Measurements from ENCODE around the gene NAPEPLD. TPM values are rescaled to one million over a fixed set of nuclear protein-coding genes. Genes with fewer than 3 reads are reported as not detected.
"Not testable (repeated sequence)": the region's sequence is repeated elsewhere in the genome, so short reads cannot be mapped to it uniquely, and the experiment has no call there.

NAPEPLD gene
- polyA plus RNA-seq: 47.3 TPM
- long read RNA-seq, donor 1: 0 reads
- long read RNA-seq, donor 2, full-length matches to known transcripts: 11 of 11 reads
- long read RNA-seq, donor 2, partial matches to known transcripts: 0 of 11 reads
- long read RNA-seq, donor 2, other reads (novel, unspliced or antisense): 0 of 11 reads
- long read RNA-seq, donor 3, full-length matches to known transcripts: 8 of 8 reads
- long read RNA-seq, donor 3, partial matches to known transcripts: 0 of 8 reads
- long read RNA-seq, donor 3, other reads (novel, unspliced or antisense): 0 of 8 reads
- long read RNA-seq, donor 4, partial matches to known transcripts: 0 of 1 reads
- long read RNA-seq, donor 4, other reads (novel, unspliced or antisense): 0 of 1 reads
- long read RNA-seq, donor 5, full-length matches to known transcripts: 6 of 14 reads
- long read RNA-seq, donor 5, partial matches to known transcripts: 8 of 14 reads
- long read RNA-seq, donor 5, other reads (novel, unspliced or antisense): 0 of 14 reads
- long read RNA-seq, donor 6, transcript NAPEPLD-209 (5 exons, 2,380 nt): major isoform, 7 of 10 reads
- long read RNA-seq, donor 6, partial matches to known transcripts: 0 of 10 reads
- long read RNA-seq, donor 6, other reads (novel, unspliced or antisense): 0 of 10 reads
- long read RNA-seq, donor 7, full-length matches to known transcripts: 7 of 7 reads
- long read RNA-seq, donor 7, partial matches to known transcripts: 0 of 7 reads
- long read RNA-seq, donor 7, other reads (novel, unspliced or antisense): 0 of 7 reads
- long read RNA-seq, donor 8, full-length matches to known transcripts: 5 of 5 reads
- long read RNA-seq, donor 8, partial matches to known transcripts: 0 of 5 reads
- long read RNA-seq, donor 8, other reads (novel, unspliced or antisense): 0 of 5 reads
- long read RNA-seq, donor 9, full-length matches to known transcripts: 3 of 3 reads
- long read RNA-seq, donor 9, partial matches to known transcripts: 0 of 3 reads
- long read RNA-seq, donor 9, other reads (novel, unspliced or antisense): 0 of 3 reads
- long read RNA-seq, donor 10, full-length matches to known transcripts: 6 of 6 reads
- long read RNA-seq, donor 10, partial matches to known transcripts: 0 of 6 reads
- long read RNA-seq, donor 10, other reads (novel, unspliced or antisense): 0 of 6 reads
- long read RNA-seq, donor 11, partial matches to known transcripts: 0 of 3 reads
- long read RNA-seq, donor 11, other reads (novel, unspliced or antisense): 0 of 3 reads

GRCh38 chr7:103148994-103149807 lies at the start of gene NAPEPLD:
Gene NAPEPLD (minus strand): TSS chr7:103149099. CDS start chr7:103128776, 20,323 bp downstream.
- H3K9me3 ChIP-seq (ENCODE audit: control insufficient read depth, low read depth, low read length): peaks cover 4% of the 10 kb centered on the region
- peaks cover 31% of the 10 kb centered on the region for H3K4me1 ChIP-seq (ENCODE audit: control insufficient read depth, insufficient read depth, low read length)
- no peaks in the 10 kb centered on the region for H3K36me3 ChIP-seq (ENCODE audit: control insufficient read depth, insufficient read depth, low read length)
- H3K4me3 ChIP-seq (ENCODE audit: low read length): peak within 1 kb of the TSS; percentile 72
- H3K27me3 ChIP-seq (ENCODE audit: control insufficient read depth, insufficient read depth, low read length): no peaks in the 10 kb centered on the region
- peak; percentile 85 to 96 for DNase-seq
- WGBS (ENCODE audit: insufficient coverage, low lambda C conversion rate): no CpG with 5 or more reads among the region's 82 CpGs
- H3K27ac ChIP-seq (ENCODE audit: low read length): peak within 1 kb of the TSS; percentile 100

GRCh38 chr7:103198079-103198478 lies 49.2 kb upstream of the NAPEPLD start:
- WGBS (ENCODE audit: insufficient coverage, low lambda C conversion rate): no CpG with 5 or more reads among the region's 3 CpGs
- not testable (repeated sequence) for H3K27me3 ChIP-seq (ENCODE audit: control insufficient read depth, insufficient read depth, low read length); DNase-seq; H3K9me3 ChIP-seq (ENCODE audit: control insufficient read depth, low read depth, low read length); H3K4me1 ChIP-seq (ENCODE audit: control insufficient read depth, insufficient read depth, low read length); H3K27ac ChIP-seq (ENCODE audit: low read length); H3K36me3 ChIP-seq (ENCODE audit: control insufficient read depth, insufficient read depth, low read length); H3K4me3 ChIP-seq (ENCODE audit: low read length)

GRCh38 chr7:103195364-103195763 lies 46.5 kb upstream of the NAPEPLD start:
- H3K27ac ChIP-seq (ENCODE audit: low read length); H3K9me3 ChIP-seq (ENCODE audit: control insufficient read depth, low read depth, low read length); DNase-seq; H3K4me3 ChIP-seq (ENCODE audit: low read length); H3K36me3 ChIP-seq (ENCODE audit: control insufficient read depth, insufficient read depth, low read length); H3K4me1 ChIP-seq (ENCODE audit: control insufficient read depth, insufficient read depth, low read length); H3K27me3 ChIP-seq (ENCODE audit: control insufficient read depth, insufficient read depth, low read length): not testable (repeated sequence)
- WGBS (ENCODE audit: insufficient coverage, low lambda C conversion rate): no CpG with 5 or more reads among the region's 4 CpGs

- no CpG with 5 or more reads among the region's 8 CpGs for WGBS (ENCODE audit: insufficient coverage, low lambda C conversion rate)
- not testable (repeated sequence) for H3K4me3 ChIP-seq (ENCODE audit: low read length); H3K4me1 ChIP-seq (ENCODE audit: control insufficient read depth, insufficient read depth, low read length); H3K27me3 ChIP-seq (ENCODE audit: control insufficient read depth, insufficient read depth, low read length); H3K27ac ChIP-seq (ENCODE audit: low read length); DNase-seq; H3K36me3 ChIP-seq (ENCODE audit: control insufficient read depth, insufficient read depth, low read length); H3K9me3 ChIP-seq (ENCODE audit: control insufficient read depth, low read depth, low read length)
Observed at GRCh38 chr7:103172415-103173146, 23.7 kb upstream of the NAPEPLD start.

- WGBS (ENCODE audit: insufficient coverage, low lambda C conversion rate): no CpG with 5 or more reads among the region's 6 CpGs
- not testable (repeated sequence) for H3K36me3 ChIP-seq (ENCODE audit: control insufficient read depth, insufficient read depth, low read length); H3K4me3 ChIP-seq (ENCODE audit: low read length); H3K27me3 ChIP-seq (ENCODE audit: control insufficient read depth, insufficient read depth, low read length); DNase-seq; H3K9me3 ChIP-seq (ENCODE audit: control insufficient read depth, low read depth, low read length); H3K4me1 ChIP-seq (ENCODE audit: control insufficient read depth, insufficient read depth, low read length); H3K27ac ChIP-seq (ENCODE audit: low read length)
Observed at GRCh38 chr7:103171695-103172414, 23.0 kb upstream of the NAPEPLD start.

GRCh38 chr7:103166921-103167544 lies 18.1 kb upstream of the NAPEPLD start:
- WGBS (ENCODE audit: insufficient coverage, low lambda C conversion rate): no CpG with 5 or more reads among the region's 3 CpGs
- DNase-seq: peak; percentile 29 to 64
- H3K4me3 ChIP-seq (ENCODE audit: low read length); H3K4me1 ChIP-seq (ENCODE audit: control insufficient read depth, insufficient read depth, low read length); H3K36me3 ChIP-seq (ENCODE audit: control insufficient read depth, insufficient read depth, low read length); H3K27me3 ChIP-seq (ENCODE audit: control insufficient read depth, insufficient read depth, low read length); H3K9me3 ChIP-seq (ENCODE audit: control insufficient read depth, low read depth, low read length): not testable (repeated sequence)
- H3K27ac ChIP-seq (ENCODE audit: low read length): peak overlapping the region; percentile 36

GRCh38 chr7:103163087-103163825 lies 14.4 kb upstream of the NAPEPLD start:
- H3K9me3 ChIP-seq (ENCODE audit: control insufficient read depth, low read depth, low read length); H3K27ac ChIP-seq (ENCODE audit: low read length); DNase-seq; H3K27me3 ChIP-seq (ENCODE audit: control insufficient read depth, insufficient read depth, low read length); H3K36me3 ChIP-seq (ENCODE audit: control insufficient read depth, insufficient read depth, low read length); H3K4me3 ChIP-seq (ENCODE audit: low read length); H3K4me1 ChIP-seq (ENCODE audit: control insufficient read depth, insufficient read depth, low read length): not testable (repeated sequence)
- WGBS (ENCODE audit: insufficient coverage, low lambda C conversion rate): 60% methylated on average over 1 of the region's 5 CpGs

GRCh38 chr7:103162641-103163040 lies 13.7 kb upstream of the NAPEPLD start:
- H3K9me3 ChIP-seq (ENCODE audit: control insufficient read depth, low read depth, low read length); H3K27ac ChIP-seq (ENCODE audit: low read length); H3K4me1 ChIP-seq (ENCODE audit: control insufficient read depth, insufficient read depth, low read length); H3K36me3 ChIP-seq (ENCODE audit: control insufficient read depth, insufficient read depth, low read length); H3K27me3 ChIP-seq (ENCODE audit: control insufficient read depth, insufficient read depth, low read length); H3K4me3 ChIP-seq (ENCODE audit: low read length): not testable (repeated sequence)
- WGBS (ENCODE audit: insufficient coverage, low lambda C conversion rate): 0% methylated on average over 1 of the region's 2 CpGs
- DNase-seq: peak; percentile 47 to 79

Measured in large intestine (tissue), 12 donors.